Liver (tissue), 9 donors: ENCODE measurements around the gene FANCF. TPM values are rescaled to one million over a fixed set of nuclear protein-coding genes. Genes with fewer than 3 reads are reported as not detected.
A peak's percentile ranks its signal among the peaks of the same experiment; 100 is the strongest.

Source experiments
- DNase-seq: peaks from one replicate; pipeline ENCODE4 v3.0.0-alpha.2; 2017; ENCODE audit warnings: low spot score
- H3K27ac ChIP-seq, 2 donors: one replicate each; pipeline ENCODE4 v1.7.0; 2013; ENCODE audit warnings: inconsistent platforms in 2 of 2, low read length in 2 of 2, control low read depth in 1 of 2, low read depth in 1 of 2, mild to moderate bottlenecking in 1 of 2
- H3K27me3 ChIP-seq, 4 donors: one replicate each; pipeline versions ENCODE4 v1.6.1 to v1.7.0; 2013; ENCODE audit warnings: low read length in 3 of 4, inconsistent platforms in 1 of 4, mild to moderate bottlenecking in 1 of 4, moderate library complexity in 1 of 4; ENCODE audit not compliant: control insufficient read depth in 4 of 4, insufficient read depth in 4 of 4
- H3K36me3 ChIP-seq, 4 donors: one replicate each; pipeline versions ENCODE4 v1.6.1 to v1.7.0; 2013; ENCODE audit warnings: low read length in 3 of 4, mild to moderate bottlenecking in 3 of 4, low read depth in 1 of 4, moderate library complexity in 1 of 4; ENCODE audit not compliant: control insufficient read depth in 4 of 4, insufficient read depth in 3 of 4
- H3K4me1 ChIP-seq, 4 donors: one replicate each; pipeline versions ENCODE4 v1.6.1 to v1.7.0; 2013; ENCODE audit warnings: low read length in 3 of 4, mild to moderate bottlenecking in 3 of 4, moderate library complexity in 1 of 4; ENCODE audit not compliant: control insufficient read depth in 4 of 4, insufficient read depth in 4 of 4
- H3K4me3 ChIP-seq, 3 donors: one replicate each; pipeline versions ENCODE4 v1.6.1 to v1.7.0; 2013; ENCODE audit warnings: low read length in 3 of 3, control low read depth in 1 of 3, low read depth in 1 of 3, mild to moderate bottlenecking in 1 of 3
- H3K9ac ChIP-seq, 2 donors: one replicate each; pipeline ENCODE4 v1.7.0; 2013; ENCODE audit warnings: low read length in 2 of 2, mild to moderate bottlenecking in 2 of 2, moderate library complexity in 2 of 2, control low read depth in 1 of 2, low read depth in 1 of 2
- H3K9me3 ChIP-seq, 4 donors: one replicate each; pipeline versions ENCODE4 v1.6.1 to v1.7.0; 2013; ENCODE audit warnings: low read length in 3 of 4; ENCODE audit not compliant: control insufficient read depth in 4 of 4
- CTCF ChIP-seq: fragments of 150-350 bp; IDR thresholded peaks from 2 replicates; pipeline ENCODE4 v1.5.1; 2017; ENCODE audit warnings: improper control_type of control experiment, low read depth, low read length; ENCODE audit not compliant: missing input control
- FOXA2 ChIP-seq: IDR thresholded peaks from 2 replicates; pipeline ENCODE4 v1.6.1; 2016; ENCODE audit warnings: antibody characterized with exemption
- GABPA ChIP-seq, 2 donors: IDR thresholded peaks in 1 of 2; conservative IDR thresholded peaks in 1 of 2; 2 replicates each; pipeline ENCODE4 v1.6.1; 2016; ENCODE audit warnings: antibody characterized with exemption in 2 of 2, mild to moderate bottlenecking in 1 of 2, moderate library complexity in 1 of 2
- HNF4A ChIP-seq, 2 donors: conservative IDR thresholded peaks; 2 replicates each; pipeline ENCODE4 v1.6.1; 2016; ENCODE audit warnings: antibody characterized with exemption in 2 of 2, mild to moderate bottlenecking in 2 of 2
- HNF4G ChIP-seq: IDR thresholded peaks from 2 replicates; pipeline ENCODE4 v1.6.1; 2016; ENCODE audit warnings: antibody characterized with exemption
- RAD21 ChIP-seq, 2 donors: IDR thresholded peaks; 2 replicates each; pipeline ENCODE4 v1.6.1; 2016; ENCODE audit warnings: antibody characterized with exemption in 2 of 2, mild to moderate bottlenecking in 2 of 2
- REST ChIP-seq: IDR thresholded peaks from 2 replicates; pipeline ENCODE4 v1.6.1; 2016; ENCODE audit warnings: antibody characterized with exemption, mild to moderate bottlenecking
- RXRA ChIP-seq, 2 donors: IDR thresholded peaks; 2 replicates each; pipeline ENCODE4 v1.6.1; 2017 to 2018; ENCODE audit warnings: antibody characterized with exemption in 2 of 2, mild to moderate bottlenecking in 1 of 2
- YY1 ChIP-seq: IDR thresholded peaks from 2 replicates; pipeline ENCODE4 v1.6.1; 2016; ENCODE audit warnings: antibody characterized with exemption, mild to moderate bottlenecking
- ZBTB33 ChIP-seq: IDR thresholded peaks from 2 replicates; pipeline ENCODE4 v1.6.1; 2016; ENCODE audit warnings: antibody characterized with exemption
- WGBS: extraction: QIAGEN DNeasy Blood & Tissue Kit; methylation state at CpG from one replicate; pipeline ENCODE4 v1.1.7; 2013; 5-methylcytosine and 5-hydroxymethylcytosine counted together
- polyA plus RNA-seq, 2 donors: library from polyadenylated mRNA; stranded (reverse) in 1 of 2; unstranded in 1 of 2; fragments of 200-250 nt in 1 of 2; fragments of >200 nt in 1 of 2; fragmentation: Nextera tagmentation in 1 of 2; extraction: Ambion mirVana in 1 of 2; gene quantifications; one replicate each; pipeline versions ENCODE4 v1.2.1 to v1.2.3, GENCODE V29; 2013 to 2015
- total RNA-seq, 2 donors: library from RNA; depleted of rRNA; stranded (reverse); fragments of >200 nt; gene quantifications; one replicate each; pipeline ENCODE4 v1.2.3, GENCODE V29; 2014
- donor health status: healthy.
- donor health status: healthy.
- donor health status: healthy.
- donor health status: healthy.
- donor health status: healthy.

FANCF gene
- total and polyA plus RNA-seq, 4 donors, result 4.6 to 5.9 (median 5.1) TPM

- Histone ChIP-seq H3K36me3 (no peaks in the 10 kb centered on the region), H3K9me3 (no peaks in the 10 kb centered on the region), H3K9ac (no peak overlapping the region), H3K4me3 (no peak overlapping the region), H3K27ac (no peak overlapping the region), H3K27me3 (no peaks in the 10 kb centered on the region), H3K4me1 (peaks cover 1 to 13% (median 7%) of the 10 kb centered on the region in 4 donors)
- DNase-seq, result no peak
- TF ChIP-seq ZBTB33 (no peak), FOXA2 (no peak)
- WGBS, result 95% methylated on average over 14 of the region's 14 CpGs
Measured at GRCh38 chr11:22626573-22627239, 1.1 kb upstream of the FANCF start.

- WGBS, result 3% methylated on average over 31 of the region's 31 CpGs
Measured at GRCh38 chr11:22624742-22625447, 728 bp downstream of the FANCF start.

More at GRCh38 chr11:22624742-22625447, 728 bp downstream of the FANCF start:
- H3K27me3 ChIP-seq, result no peaks in the 10 kb centered on the region
- H3K9ac ChIP-seq, result peak overlapping the region; percentile 94 to 96
- DNase-seq, result peak; percentile 63
- H3K36me3 ChIP-seq, result no peaks in the 10 kb centered on the region
- no peaks in the 10 kb centered on the region for H3K9me3 ChIP-seq
- peak overlapping the region; percentile 93 to 97 for H3K27ac ChIP-seq
- peaks cover 3 to 13% (median 7%) of the 10 kb centered on the region in 4 donors for H3K4me1 ChIP-seq
- peak; percentile 74 to 79 for TF ChIP-seq HNF4A (conservative IDR thresholded peaks at IDR 0.05)
- TF ChIP-seq CTCF, result peak; percentile 24
- no peak for TF ChIP-seq YY1
- peak; percentile 25 for TF ChIP-seq REST
- TF ChIP-seq RAD21 (IDR thresholded peaks at IDR 0.05), result peak; percentile 31 to 39
- no peak for TF ChIP-seq GABPA (IDR thresholded peaks at IDR 0.05 in 1 of 2, conservative IDR thresholded peaks at IDR 0.05 in 1 of 2)
- TF ChIP-seq HNF4G, result peak; percentile 41
- TF ChIP-seq RXRA (IDR thresholded peaks at IDR 0.05), result peak; percentile 26 to 37
- H3K4me3 ChIP-seq, result peak overlapping the region; percentile 71 to 100 (median 99)
